ENCODE results near the gene GRIA3. TPM values are rescaled to one million over a fixed set of nuclear protein-coding genes. Genes with fewer than 3 reads are reported as not detected.

GRIA3 gene
- total RNA-seq, 1 experiment from 2014 or later = not detected

- intact Hi-C loops (cut with micrococcal nuclease) = loop anchor here (10.0 kb wide), 1 partner anchor 228 kb away; no protein-coding TSS in a partner anchor
- Mint-ChIP-seq H3K4me3 (ENCODE audit: unreplicated experiment) (no peak overlapping the region), H3K9me3 (ENCODE audit: unreplicated experiment) (peaks cover 8% of the 10 kb centered on the region), H3K4me1 (ENCODE audit: insufficient read depth, unreplicated experiment) (no peaks in the 10 kb centered on the region), H3K27ac (ENCODE audit: low read depth, unreplicated experiment) (no peak overlapping the region), H3K36me3 (ENCODE audit: insufficient read depth, unreplicated experiment) (no peaks in the 10 kb centered on the region), H3K27me3 (ENCODE audit: insufficient read depth, unreplicated experiment) (no peaks in the 10 kb centered on the region)
- TF ChIP-seq CTCF (IDR thresholded peaks at IDR 0.05; ENCODE audit: unreplicated experiment) = no peak
- ChIA-PET CTCF (interaction anchor here (1.3 kb wide), 1 partner anchor 36 kb away, joined by 3 read pairs; no protein-coding TSS in a partner anchor), POLR2A (no interaction called here)
- DNase-seq (ENCODE audit: unreplicated experiment) = no peak
- BruUV-seq (replicated peaks) = no TSS peak
Measured at GRCh38 chrX:123172869-123173268, 11.2 kb upstream of the GRIA3 start.

GRCh38 chrX:123173833-123174232 lies 10.2 kb upstream of the GRIA3 start:
- no peaks in the 10 kb centered on the region for H3K36me3 Mint-ChIP-seq (ENCODE audit: insufficient read depth, unreplicated experiment)
- POLR2A ChIA-PET = interaction anchor here (0.6 kb wide), 1 partner anchor 1470 kb away, joined by 3 read pairs; no protein-coding TSS in a partner anchor
- H3K9me3 Mint-ChIP-seq (ENCODE audit: unreplicated experiment) = peaks cover 8% of the 10 kb centered on the region
- intact Hi-C loops (cut with micrococcal nuclease) = loop anchor here (2.0 to 10.0 kb wide), 2 partner anchors 229 to 249 kb away; no protein-coding TSS in a partner anchor
- CTCF ChIA-PET = interaction anchor here (0.8 kb wide), 1 partner anchor 250 kb away, joined by 3 read pairs; no protein-coding TSS in a partner anchor
- no TSS peak for BruUV-seq (replicated peaks)
- H3K27me3 Mint-ChIP-seq (ENCODE audit: insufficient read depth, unreplicated experiment) = no peaks in the 10 kb centered on the region
- H3K4me1 Mint-ChIP-seq (ENCODE audit: insufficient read depth, unreplicated experiment) = no peaks in the 10 kb centered on the region
- DNase-seq (ENCODE audit: unreplicated experiment) = peak; percentile 30
- no peak overlapping the region for H3K27ac Mint-ChIP-seq (ENCODE audit: low read depth, unreplicated experiment)
- TF ChIP-seq CTCF (IDR thresholded peaks at IDR 0.05; ENCODE audit: unreplicated experiment) = no peak
- H3K4me3 Mint-ChIP-seq (ENCODE audit: unreplicated experiment) = no peak overlapping the region

- POLR2A ChIA-PET = no interaction called here
- no peaks in the 10 kb centered on the region for H3K4me1 Mint-ChIP-seq (ENCODE audit: insufficient read depth, unreplicated experiment)
- TF ChIP-seq CTCF (IDR thresholded peaks at IDR 0.05; ENCODE audit: unreplicated experiment) = no peak
- peaks cover 8% of the 10 kb centered on the region for H3K9me3 Mint-ChIP-seq (ENCODE audit: unreplicated experiment)
- no peak for DNase-seq (ENCODE audit: unreplicated experiment)
- no peaks in the 10 kb centered on the region for H3K27me3 Mint-ChIP-seq (ENCODE audit: insufficient read depth, unreplicated experiment)
- intact Hi-C loops (cut with micrococcal nuclease) = loop anchor here (2.0 to 10.0 kb wide), 2 partner anchors 231 to 247 kb away; no protein-coding TSS in a partner anchor
- BruUV-seq (replicated peaks) = no TSS peak
- CTCF ChIA-PET = interaction anchor here (0.6 to 1.2 kb wide), 5 partner anchors 53 to 371 kb away, joined by 3 to 4 read pairs (median 3); no protein-coding TSS in a partner anchor
- no peak overlapping the region for H3K4me3 Mint-ChIP-seq (ENCODE audit: unreplicated experiment)
- no peak overlapping the region for H3K27ac Mint-ChIP-seq (ENCODE audit: low read depth, unreplicated experiment)
- H3K36me3 Mint-ChIP-seq (ENCODE audit: insufficient read depth, unreplicated experiment) = no peaks in the 10 kb centered on the region
Measured at GRCh38 chrX:123175366-123176122, 8.5 kb upstream of the GRIA3 start.

GRCh38 chrX:123181233-123181914 lies 2.7 kb upstream of the GRIA3 start:
- intact Hi-C loops (cut with micrococcal nuclease) = no loop called here
- POLR2A ChIA-PET = interaction anchor here (1.0 kb wide), 1 partner anchor 10 kb away, joined by 4 read pairs; no protein-coding TSS in a partner anchor
- Mint-ChIP-seq H3K36me3 (ENCODE audit: insufficient read depth, unreplicated experiment) (no peaks in the 10 kb centered on the region), H3K27me3 (ENCODE audit: insufficient read depth, unreplicated experiment) (no peaks in the 10 kb centered on the region), H3K4me3 (ENCODE audit: unreplicated experiment) (no peak overlapping the region), H3K9me3 (ENCODE audit: unreplicated experiment) (peaks cover 14% of the 10 kb centered on the region), H3K27ac (ENCODE audit: low read depth, unreplicated experiment) (no peak overlapping the region), H3K4me1 (ENCODE audit: insufficient read depth, unreplicated experiment) (no peaks in the 10 kb centered on the region)
- no TSS peak for BruUV-seq (replicated peaks)
- CTCF ChIA-PET = interaction anchor here (0.8 kb wide), 1 partner anchor 105 kb away, joined by 3 read pairs; no protein-coding TSS in a partner anchor
- no peak for DNase-seq (ENCODE audit: unreplicated experiment)
- no peak for TF ChIP-seq CTCF (IDR thresholded peaks at IDR 0.05; ENCODE audit: unreplicated experiment)
